WTC11 (cell line): ENCODE data around the gene TMEM253. TPM values are rescaled to one million over a fixed set of nuclear protein-coding genes. Genes with fewer than 3 reads are reported as not detected.
A peak's percentile ranks its signal among the peaks of the same experiment; 100 is the strongest.

Experiments used
- ATAC-seq: fragments of 200-7000 bp; cut with Tn5 transposase; 2 replicates; pipeline ENCODE4 v1.10.0; 2021; ENCODE audit warnings: mild to moderate bottlenecking, moderate library complexity
- CTCF ChIA-PET: fragments of 300-600 bp; sonication (Branson Sonifier 250); formaldehyde crosslinking; loops from one replicate; lab custom pipeline; 2021; ENCODE audit warnings: antibody characterized with exemption; lab: Charles Lee
- POLR2A ChIA-PET: fragments of 350-600 bp; sonication (Branson Sonifier 250); formaldehyde crosslinking; loops from one replicate; lab custom pipeline; 2021; ENCODE audit warnings: antibody characterized with exemption; lab: Charles Lee
- DNase-seq: peaks from one replicate; pipeline ENCODE4 v3.0.0; 2021; ENCODE audit warnings: low spot score
- H3K27ac Mint-ChIP-seq: 2 replicates; pipeline ENCODE4 v1.8.0; 2021; ENCODE audit warnings: mixed read lengths
- H3K27me3 Mint-ChIP-seq: 2 replicates; pipeline ENCODE4 v1.8.0; 2021; ENCODE audit warnings: low read depth, mild to moderate bottlenecking, moderate library complexity, mixed read lengths
- H3K36me3 Mint-ChIP-seq: 2 replicates; pipeline ENCODE4 v1.8.0; 2021; ENCODE audit warnings: mixed read lengths
- H3K4me1 Mint-ChIP-seq: 2 replicates; pipeline ENCODE4 v1.8.0; 2022; ENCODE audit warnings: mixed read lengths
- H3K4me3 Mint-ChIP-seq: 2 replicates; pipeline ENCODE4 v1.8.0; 2021; ENCODE audit warnings: mild to moderate bottlenecking, moderate library complexity, mixed read lengths
- H3K9me3 Mint-ChIP-seq: 2 replicates; pipeline ENCODE4 v1.8.0; 2021; ENCODE audit warnings: mixed read lengths
- AR ChIP-seq: fragments of 250-450 bp; sonication (Bioruptor Pico); IDR thresholded peaks from 2 replicates; pipeline ENCODE4 v1.9.0; 2021; ENCODE audit warnings: mild to moderate bottlenecking
- FOXK1 ChIP-seq: sonication (generic); formaldehyde crosslinking; IDR thresholded peaks from 2 replicates; pipeline ENCODE4 v1.8.0; 2022; ENCODE audit warnings: mild to moderate bottlenecking, moderate library complexity, missing genetic modification reagents
- FOXP1 ChIP-seq: sonication (generic); formaldehyde crosslinking; IDR thresholded peaks from 2 replicates; pipeline ENCODE4 v1.8.0; 2022; ENCODE audit warnings: missing genetic modification reagents, mild to moderate bottlenecking, moderate library complexity, borderline replicate concordance
- KAT7 ChIP-seq: sonication (generic); formaldehyde crosslinking; IDR thresholded peaks from 2 replicates; pipeline ENCODE4 v1.8.1; 2023; ENCODE audit warnings: missing genetic modification reagents, mild to moderate bottlenecking, borderline replicate concordance
- RELA ChIP-seq: sonication (generic); formaldehyde crosslinking; IDR thresholded peaks from 2 replicates; pipeline ENCODE4 v1.8.1; 2022; ENCODE audit warnings: missing genetic modification reagents, mild to moderate bottlenecking, borderline replicate concordance
- RORB ChIP-seq: fragments of 250-450 bp; sonication (Bioruptor Pico); IDR thresholded peaks from 2 replicates; pipeline ENCODE4 v1.9.0; 2021; ENCODE audit warnings: mild to moderate bottlenecking
- SMAD4 ChIP-seq: sonication (generic); formaldehyde crosslinking; IDR thresholded peaks from 2 replicates; pipeline ENCODE4 v1.8.0; 2022; ENCODE audit warnings: mild to moderate bottlenecking, missing genetic modification reagents
- SOX15 ChIP-seq: fragments of 250-450 bp; sonication (Bioruptor Pico); IDR thresholded peaks from 2 replicates; pipeline ENCODE4 v1.9.0; 2021; ENCODE audit warnings: mild to moderate bottlenecking
- TEAD4 ChIP-seq: sonication (generic); formaldehyde crosslinking; IDR thresholded peaks from 2 replicates; pipeline ENCODE4 v1.8.0; 2022; ENCODE audit warnings: mild to moderate bottlenecking, missing genetic modification reagents
- USF1 ChIP-seq: sonication (generic); formaldehyde crosslinking; IDR thresholded peaks from 2 replicates; pipeline ENCODE4 v1.8.0; 2022; ENCODE audit warnings: mild to moderate bottlenecking, missing genetic modification reagents
- ZNF138 ChIP-seq: sonication (generic); formaldehyde crosslinking; conservative IDR thresholded peaks from 2 replicates; pipeline ENCODE4 v1.8.1; 2022; ENCODE audit warnings: mild to moderate bottlenecking, moderate library complexity, missing genetic modification reagents
- ZNF416 ChIP-seq: fragments of 250-450 bp; sonication (Bioruptor Pico); IDR thresholded peaks from 2 replicates; pipeline ENCODE4 v1.9.0; 2021; ENCODE audit warnings: mild to moderate bottlenecking, inconsistent platforms
- total RNA-seq: library from RNA; stranded (reverse); gene quantifications from 3 replicates; pipeline ENCODE4 v1.2.3, GENCODE V29; 2021
- TF ChIP-seq, protein P1 (sequence below): fragments of 200-600 bp; IDR thresholded peaks from 2 replicates; pipeline ENCODE4 v1.8.0; 2022; ENCODE audit warnings: antibody characterized with exemption
- TF ChIP-seq, protein P2 (sequence below): fragments of 250-450 bp; sonication (Bioruptor Pico); IDR thresholded peaks from 2 replicates; pipeline ENCODE4 v1.9.0; 2021; ENCODE audit warnings: moderate library complexity, mild to moderate bottlenecking, inconsistent platforms, borderline replicate concordance
- TF ChIP-seq, protein P3 (sequence below): sonication (generic); formaldehyde crosslinking; IDR thresholded peaks from 2 replicates; pipeline ENCODE4 v1.8.0; 2023; ENCODE audit warnings: mild to moderate bottlenecking, missing genetic modification reagents
- TF ChIP-seq, protein P4 (sequence below): fragments of 250-450 bp; sonication (Bioruptor Pico); IDR thresholded peaks from 2 replicates; pipeline ENCODE4 v1.9.0; 2021; ENCODE audit warnings: mild to moderate bottlenecking

TMEM253 gene
- total RNA-seq, 1 experiment from 2014 or later: 1.7 TPM

DNA sequence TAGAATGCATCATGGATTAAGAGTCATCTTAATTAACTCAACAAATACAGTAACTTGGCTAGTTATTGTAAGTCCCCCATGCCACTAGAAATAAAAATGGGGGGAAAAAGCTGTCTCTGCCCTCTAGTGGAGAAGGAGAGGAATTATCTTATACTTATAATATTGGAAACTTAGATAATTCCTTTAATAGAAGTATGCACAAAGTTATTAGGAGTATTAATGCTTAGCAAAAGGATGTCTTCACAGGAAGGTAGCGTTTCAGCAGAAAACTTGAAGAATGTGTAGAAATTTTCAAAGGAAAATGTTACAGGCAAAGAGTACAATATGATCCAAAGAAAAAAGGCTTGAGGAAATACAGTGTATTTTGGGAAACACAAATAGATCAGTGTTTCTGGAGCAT lies 35.2 kb downstream of the TMEM253 start:
- Mint-ChIP-seq H3K9me3 (peaks cover 15% of the 10 kb centered on the region), H3K4me3 (no peak overlapping the region), H3K4me1 (peaks cover 24% of the 10 kb centered on the region), H3K27ac (no peak overlapping the region), H3K27me3 (no peaks in the 10 kb centered on the region), H3K36me3 (no peaks in the 10 kb centered on the region)
- TF ChIP-seq, protein P1, sequence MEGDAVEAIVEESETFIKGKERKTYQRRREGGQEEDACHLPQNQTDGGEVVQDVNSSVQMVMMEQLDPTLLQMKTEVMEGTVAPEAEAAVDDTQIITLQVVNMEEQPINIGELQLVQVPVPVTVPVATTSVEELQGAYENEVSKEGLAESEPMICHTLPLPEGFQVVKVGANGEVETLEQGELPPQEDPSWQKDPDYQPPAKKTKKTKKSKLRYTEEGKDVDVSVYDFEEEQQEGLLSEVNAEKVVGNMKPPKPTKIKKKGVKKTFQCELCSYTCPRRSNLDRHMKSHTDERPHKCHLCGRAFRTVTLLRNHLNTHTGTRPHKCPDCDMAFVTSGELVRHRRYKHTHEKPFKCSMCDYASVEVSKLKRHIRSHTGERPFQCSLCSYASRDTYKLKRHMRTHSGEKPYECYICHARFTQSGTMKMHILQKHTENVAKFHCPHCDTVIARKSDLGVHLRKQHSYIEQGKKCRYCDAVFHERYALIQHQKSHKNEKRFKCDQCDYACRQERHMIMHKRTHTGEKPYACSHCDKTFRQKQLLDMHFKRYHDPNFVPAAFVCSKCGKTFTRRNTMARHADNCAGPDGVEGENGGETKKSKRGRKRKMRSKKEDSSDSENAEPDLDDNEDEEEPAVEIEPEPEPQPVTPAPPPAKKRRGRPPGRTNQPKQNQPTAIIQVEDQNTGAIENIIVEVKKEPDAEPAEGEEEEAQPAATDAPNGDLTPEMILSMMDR: peak; percentile 41
- no peak for TF ChIP-seq TEAD4 (CRISPR knock-in tag)
- no peak for TF ChIP-seq ZNF416 (CRISPR knock-in tag)
- TF ChIP-seq SOX15 (CRISPR knock-in tag): no peak
- TF ChIP-seq, protein P2, sequence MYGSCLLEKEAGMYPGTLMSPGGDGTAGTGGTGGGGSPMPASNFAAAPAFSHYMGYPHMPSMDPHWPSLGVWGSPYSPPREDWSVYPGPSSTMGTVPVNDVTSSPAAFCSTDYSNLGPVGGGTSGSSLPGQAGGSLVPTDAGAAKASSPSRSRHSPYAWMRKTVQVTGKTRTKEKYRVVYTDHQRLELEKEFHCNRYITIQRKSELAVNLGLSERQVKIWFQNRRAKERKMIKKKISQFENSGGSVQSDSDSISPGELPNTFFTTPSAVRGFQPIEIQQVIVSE: no peak
- TF ChIP-seq, protein P3, sequence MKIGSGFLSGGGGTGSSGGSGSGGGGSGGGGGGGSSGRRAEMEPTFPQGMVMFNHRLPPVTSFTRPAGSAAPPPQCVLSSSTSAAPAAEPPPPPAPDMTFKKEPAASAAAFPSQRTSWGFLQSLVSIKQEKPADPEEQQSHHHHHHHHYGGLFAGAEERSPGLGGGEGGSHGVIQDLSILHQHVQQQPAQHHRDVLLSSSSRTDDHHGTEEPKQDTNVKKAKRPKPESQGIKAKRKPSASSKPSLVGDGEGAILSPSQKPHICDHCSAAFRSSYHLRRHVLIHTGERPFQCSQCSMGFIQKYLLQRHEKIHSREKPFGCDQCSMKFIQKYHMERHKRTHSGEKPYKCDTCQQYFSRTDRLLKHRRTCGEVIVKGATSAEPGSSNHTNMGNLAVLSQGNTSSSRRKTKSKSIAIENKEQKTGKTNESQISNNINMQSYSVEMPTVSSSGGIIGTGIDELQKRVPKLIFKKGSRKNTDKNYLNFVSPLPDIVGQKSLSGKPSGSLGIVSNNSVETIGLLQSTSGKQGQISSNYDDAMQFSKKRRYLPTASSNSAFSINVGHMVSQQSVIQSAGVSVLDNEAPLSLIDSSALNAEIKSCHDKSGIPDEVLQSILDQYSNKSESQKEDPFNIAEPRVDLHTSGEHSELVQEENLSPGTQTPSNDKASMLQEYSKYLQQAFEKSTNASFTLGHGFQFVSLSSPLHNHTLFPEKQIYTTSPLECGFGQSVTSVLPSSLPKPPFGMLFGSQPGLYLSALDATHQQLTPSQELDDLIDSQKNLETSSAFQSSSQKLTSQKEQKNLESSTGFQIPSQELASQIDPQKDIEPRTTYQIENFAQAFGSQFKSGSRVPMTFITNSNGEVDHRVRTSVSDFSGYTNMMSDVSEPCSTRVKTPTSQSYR (CRISPR knock-in tag): no peak
- ChIA-PET CTCF (interaction anchor here (0.8 to 2.1 kb wide), 16 partner anchors 9 to 121 kb away, joined by 3 to 13 read pairs (median 5); partner anchors contain the start of genes ARHGEF40 and OR5AU1), POLR2A (no interaction called here)
- ATAC-seq: no peak
- DNase-seq: no peak

GRCh38 chr14:21142357-21142756 lies 41.5 kb downstream of the TMEM253 start:
- DNase-seq (no peak), ATAC-seq (no peak)
- ChIA-PET CTCF (no interaction called here), POLR2A (no interaction called here)
- no peak for TF ChIP-seq FOXP1 (CRISPR knock-in tag)
- TF ChIP-seq RELA (CRISPR knock-in tag): no peak
- no peak for TF ChIP-seq RORB (CRISPR knock-in tag)
- TF ChIP-seq SMAD4: no peak
- TF ChIP-seq, protein P4, sequence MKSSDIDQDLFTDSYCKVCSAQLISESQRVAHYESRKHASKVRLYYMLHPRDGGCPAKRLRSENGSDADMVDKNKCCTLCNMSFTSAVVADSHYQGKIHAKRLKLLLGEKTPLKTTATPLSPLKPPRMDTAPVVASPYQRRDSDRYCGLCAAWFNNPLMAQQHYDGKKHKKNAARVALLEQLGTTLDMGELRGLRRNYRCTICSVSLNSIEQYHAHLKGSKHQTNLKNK (CRISPR knock-in tag): no peak
- TF ChIP-seq ZNF138 (CRISPR knock-in tag): no peak
- TF ChIP-seq FOXK1: no peak
- TF ChIP-seq USF1 (CRISPR knock-in tag): no peak
- TF ChIP-seq AR (CRISPR knock-in tag): no peak
- no peak for TF ChIP-seq KAT7 (CRISPR knock-in tag)
- Mint-ChIP-seq H3K27ac (no peak overlapping the region), H3K4me3 (no peak overlapping the region), H3K27me3 (peaks cover 6% of the 10 kb centered on the region; the same call in 1 of the 2 replicates), H3K36me3 (peaks cover 9% of the 10 kb centered on the region), H3K9me3 (peaks cover 23% of the 10 kb centered on the region), H3K4me1 (no peaks in the 10 kb centered on the region)
